NCI-H2196 treated with DMSO at 0.1 percent for 48 hours (cell line): Measurements from ENCODE around the gene SYT3.
A peak's percentile ranks its signal among the peaks of the same experiment; 100 is the strongest.

ENCODE experiments used
- DNase-seq: peaks from one replicate; lab custom pipeline; 2025; ENCODE audit not compliant: unreplicated experiment; lab: John Stamatoyannopoulos, UW

Gene SYT3, protein sequence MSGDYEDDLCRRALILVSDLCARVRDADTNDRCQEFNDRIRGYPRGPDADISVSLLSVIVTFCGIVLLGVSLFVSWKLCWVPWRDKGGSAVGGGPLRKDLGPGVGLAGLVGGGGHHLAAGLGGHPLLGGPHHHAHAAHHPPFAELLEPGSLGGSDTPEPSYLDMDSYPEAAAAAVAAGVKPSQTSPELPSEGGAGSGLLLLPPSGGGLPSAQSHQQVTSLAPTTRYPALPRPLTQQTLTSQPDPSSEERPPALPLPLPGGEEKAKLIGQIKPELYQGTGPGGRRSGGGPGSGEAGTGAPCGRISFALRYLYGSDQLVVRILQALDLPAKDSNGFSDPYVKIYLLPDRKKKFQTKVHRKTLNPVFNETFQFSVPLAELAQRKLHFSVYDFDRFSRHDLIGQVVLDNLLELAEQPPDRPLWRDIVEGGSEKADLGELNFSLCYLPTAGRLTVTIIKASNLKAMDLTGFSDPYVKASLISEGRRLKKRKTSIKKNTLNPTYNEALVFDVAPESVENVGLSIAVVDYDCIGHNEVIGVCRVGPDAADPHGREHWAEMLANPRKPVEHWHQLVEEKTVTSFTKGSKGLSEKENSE

DNA sequence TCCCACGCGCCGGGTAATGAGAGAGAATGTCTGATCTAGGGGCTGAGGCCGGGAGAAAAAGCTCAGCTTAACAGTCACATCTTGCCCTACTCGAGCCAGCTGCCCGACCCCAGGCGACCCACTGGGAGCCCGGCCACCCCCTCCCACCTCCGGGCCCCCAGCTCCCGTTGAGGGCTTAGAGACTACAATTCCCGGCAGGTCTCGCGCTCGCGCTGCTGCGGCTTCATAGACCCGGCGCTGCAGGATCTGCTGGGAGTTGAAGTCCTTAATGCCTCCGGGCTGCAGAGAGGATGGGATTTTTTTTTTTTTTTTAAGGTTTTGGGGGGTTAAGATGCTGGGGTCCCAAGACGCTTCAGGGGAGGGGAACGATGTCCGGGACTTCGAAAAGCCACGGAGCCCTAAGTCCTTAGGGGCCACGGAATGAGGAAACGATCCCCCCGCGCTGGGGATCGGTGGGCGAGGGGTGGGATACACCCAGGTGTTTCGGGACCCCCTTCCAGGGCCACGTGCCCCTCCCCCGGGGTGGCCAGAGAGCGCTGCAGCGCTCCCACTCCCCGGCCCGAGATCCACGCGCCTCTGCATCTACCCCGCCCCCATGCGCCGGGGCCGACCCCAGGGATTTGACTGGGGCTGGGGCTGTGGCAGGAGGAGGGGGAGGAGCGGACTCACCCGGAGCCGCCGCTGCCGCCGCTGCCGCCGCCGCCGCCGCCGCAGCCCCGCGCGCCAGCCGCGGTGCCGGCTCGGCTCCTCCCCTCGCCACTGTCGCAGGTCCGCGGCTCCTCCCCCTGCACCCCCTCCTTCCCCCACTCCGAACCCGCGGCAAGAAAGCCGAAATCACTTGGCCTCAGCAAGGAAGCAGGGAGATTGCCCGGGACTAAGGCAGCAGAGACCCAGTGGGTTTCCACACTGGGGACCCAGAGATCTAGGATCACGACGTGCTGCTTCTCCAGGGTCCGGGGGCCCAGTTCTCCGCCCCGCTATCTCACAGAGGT is at the start of gene SYT3:
SYT3 (minus strand) TSS at position 761 of the 992 bp plus-strand sequence. CDS start 2,470 bp downstream, outside the sequence.
- no peak for DNase-seq

DNA sequence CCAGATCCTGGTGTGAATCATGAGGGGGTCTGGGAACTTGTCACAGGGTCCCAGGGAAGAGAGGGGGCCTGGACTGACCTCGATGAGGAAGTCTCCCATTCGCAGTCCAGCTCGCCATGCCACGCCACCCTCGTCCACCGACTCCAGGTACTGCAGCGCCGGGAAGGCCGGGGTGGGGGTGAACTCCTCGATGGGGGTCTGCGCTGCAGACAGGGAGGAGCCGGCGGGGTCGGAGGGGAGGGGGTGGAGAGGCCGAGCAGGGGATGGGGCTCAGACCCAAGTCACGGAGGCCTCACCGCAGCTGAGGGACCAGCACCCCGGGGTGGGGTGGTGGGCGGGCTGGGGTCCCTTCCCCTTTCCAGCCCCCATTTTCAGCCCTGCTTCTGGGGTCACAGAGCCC is 49.1 kb upstream of the SYT3 start:
- no peak for DNase-seq

DNA sequence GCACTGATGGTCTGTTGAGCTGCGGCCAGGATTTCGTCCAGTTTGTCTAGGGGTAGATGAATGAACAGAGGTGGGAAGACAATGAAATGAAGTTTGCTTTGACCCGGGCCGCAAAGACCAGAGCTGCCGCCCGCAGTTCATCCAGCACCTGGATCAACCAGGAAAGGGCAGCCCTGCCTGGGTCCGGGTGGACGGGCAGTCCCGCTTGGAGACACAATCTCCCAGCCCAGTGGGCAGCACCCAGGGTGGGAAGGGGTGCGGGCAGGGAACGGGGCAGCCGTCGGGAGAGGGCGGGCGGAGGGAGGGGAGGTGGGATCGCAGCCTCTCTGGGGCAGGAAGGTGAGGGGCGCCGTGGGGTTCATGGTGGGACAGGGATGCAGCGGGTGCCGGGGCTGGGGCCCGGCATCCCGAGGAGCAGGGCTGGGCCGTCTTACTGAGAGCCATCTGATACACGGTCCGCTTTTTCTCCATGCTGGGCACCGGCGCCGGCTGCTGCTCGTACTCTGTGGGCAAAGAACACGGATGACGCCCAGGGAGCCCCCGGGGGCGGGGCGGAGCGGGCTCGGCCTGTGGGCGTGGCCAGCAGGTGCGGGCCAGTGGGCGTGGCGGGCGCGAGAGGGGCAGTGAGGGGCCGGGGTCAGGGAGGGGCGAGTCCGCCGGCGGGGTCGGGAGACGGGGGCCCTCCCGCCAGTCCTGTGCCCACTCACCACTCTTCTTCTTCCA is 46.8 kb upstream of the SYT3 start:
- no peak for DNase-seq

GRCh38 chr19:50679177-50680125 is 39.8 kb upstream of the SYT3 start:
- peak; percentile 79 for DNase-seq

DNA sequence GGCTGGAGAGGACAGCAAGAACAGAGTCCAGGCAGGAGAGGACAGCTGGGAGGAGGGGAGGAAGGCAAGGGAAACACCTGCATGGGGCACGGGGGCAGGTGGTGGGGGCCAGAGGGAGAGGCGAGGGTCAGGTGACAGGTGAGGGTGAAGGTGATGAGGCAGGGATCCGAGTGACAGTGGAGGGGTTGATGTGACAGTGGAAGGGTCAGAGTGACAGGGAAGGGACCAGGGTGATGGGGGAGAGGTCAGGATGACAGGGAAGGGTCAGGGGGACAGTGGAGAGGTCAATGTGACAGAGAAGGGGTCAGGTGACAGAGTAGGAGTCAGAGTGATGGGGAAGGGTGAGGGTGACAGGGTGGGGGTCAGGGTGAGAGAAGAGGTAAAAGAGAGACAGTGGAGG is 38.6 kb upstream of the SYT3 start:
- DNase-seq: no peak

DNA sequence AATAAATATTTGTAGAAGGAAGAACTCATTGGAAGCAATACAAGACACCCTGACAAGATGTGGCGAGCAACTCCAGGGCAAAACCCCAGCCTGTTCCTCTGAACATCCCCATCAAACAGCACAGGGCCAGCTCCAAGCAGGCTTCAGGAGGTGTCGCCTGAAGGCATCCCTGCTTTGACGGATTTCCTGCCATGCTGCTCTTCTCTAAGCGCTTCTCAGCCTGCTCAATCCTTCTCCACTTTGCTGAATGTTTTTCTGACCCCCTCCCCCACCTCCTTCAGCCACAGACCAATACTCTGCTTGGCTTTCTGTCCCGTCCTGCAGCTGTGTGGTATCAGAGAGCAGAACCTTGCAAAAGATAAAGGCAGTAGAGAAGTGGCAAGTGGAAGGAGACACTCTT is 38.0 kb upstream of the SYT3 start:
- DNase-seq: no peak

DNA sequence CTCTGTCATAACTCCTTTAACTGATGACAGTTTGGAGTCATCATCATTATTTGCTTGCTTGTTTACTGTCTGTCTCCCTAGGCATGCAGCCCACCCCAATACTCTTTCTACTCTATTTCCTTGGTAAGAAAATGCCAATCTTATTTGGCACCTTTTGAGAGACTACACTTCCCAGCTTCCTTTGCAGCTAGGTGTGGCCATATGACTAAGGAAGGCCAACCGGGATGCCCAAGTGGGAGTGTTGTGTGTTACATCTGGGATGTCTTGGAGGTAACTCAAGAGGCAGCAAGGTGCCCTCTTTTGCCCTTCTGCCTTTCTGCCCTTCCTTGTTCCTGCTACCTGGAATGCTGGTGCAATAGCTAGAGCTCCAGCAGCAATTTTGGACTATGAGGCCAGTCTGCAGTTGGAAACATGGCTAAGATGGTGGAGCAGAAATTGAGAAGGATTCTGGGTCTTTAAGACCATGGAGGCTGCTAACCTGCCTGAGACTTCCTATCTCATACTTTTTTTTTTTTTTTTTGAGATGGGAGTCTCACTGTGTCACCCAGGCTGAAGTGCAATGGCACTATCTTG is 37.0 kb upstream of the SYT3 start:
- no peak for DNase-seq

DNA sequence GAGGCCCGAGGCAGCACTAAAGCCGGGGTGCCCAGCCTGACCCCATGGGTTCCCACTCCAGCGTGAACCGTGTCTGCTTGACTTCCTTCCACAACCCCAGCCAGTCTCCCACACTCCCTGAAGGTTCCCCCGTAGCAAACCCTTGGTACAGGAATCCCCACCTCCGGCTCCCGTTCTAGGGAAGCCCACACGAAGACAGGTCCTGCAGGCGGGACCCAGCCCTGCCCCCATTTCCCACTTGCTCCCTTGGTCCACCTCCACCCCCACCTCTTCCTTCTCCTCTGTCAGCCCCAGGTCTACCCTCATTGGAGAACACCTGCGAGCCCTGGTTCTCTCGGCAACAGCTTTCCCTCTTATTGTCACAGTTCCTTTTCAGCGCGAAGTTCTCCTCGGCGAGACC is 33.4 kb upstream of the SYT3 start:
- DNase-seq: no peak

- DNase-seq: no peak
These were observed 30.4 kb upstream of the SYT3 start for GRCh38 chr19:50670102-50670380.

GRCh38 chr19:50669302-50670101 is 29.8 kb upstream of the SYT3 start:
- no peak for DNase-seq

DNA sequence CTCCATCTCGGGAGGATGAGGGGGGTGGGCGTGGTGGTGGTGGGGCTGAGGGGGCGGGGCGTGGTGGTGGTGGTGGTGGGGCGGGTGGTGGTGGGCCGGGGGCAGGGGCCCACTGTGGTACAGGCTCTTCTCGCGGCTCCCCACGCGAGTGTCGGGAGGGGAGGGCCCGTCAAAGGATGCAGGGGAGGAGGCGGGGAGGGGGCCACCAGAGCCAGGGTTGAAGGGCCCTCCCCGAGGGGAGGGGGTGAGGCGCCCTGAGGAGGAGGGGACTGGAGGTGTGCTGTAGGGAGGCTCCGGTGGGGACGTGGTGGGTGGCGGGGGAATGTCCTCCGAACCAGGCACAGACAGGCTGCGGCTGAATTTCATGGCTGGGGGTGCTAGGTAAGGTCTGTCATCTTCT is 29.2 kb upstream of the SYT3 start:
- no peak for DNase-seq

DNA sequence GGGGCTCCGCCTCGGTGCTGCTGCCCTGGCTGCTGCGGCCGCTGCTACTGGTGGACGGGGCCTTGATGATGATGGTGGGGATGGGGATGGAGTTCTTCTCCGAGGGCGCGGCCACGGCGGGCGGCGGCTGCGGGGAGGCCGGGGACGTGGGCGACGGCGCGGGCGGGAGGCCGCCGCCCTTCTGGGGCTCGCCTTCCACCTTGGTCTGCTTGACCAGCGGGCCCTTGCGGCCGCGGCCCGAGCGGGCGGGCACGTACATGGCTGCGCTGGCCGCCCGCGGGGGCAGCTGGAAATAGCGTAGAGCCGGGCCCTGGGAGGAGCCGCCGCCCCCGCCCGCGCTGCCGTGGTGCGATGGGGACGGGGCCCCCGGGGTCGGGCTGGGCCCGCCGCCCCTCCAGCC is 28.7 kb upstream of the SYT3 start:
- DNase-seq: no peak

DNA sequence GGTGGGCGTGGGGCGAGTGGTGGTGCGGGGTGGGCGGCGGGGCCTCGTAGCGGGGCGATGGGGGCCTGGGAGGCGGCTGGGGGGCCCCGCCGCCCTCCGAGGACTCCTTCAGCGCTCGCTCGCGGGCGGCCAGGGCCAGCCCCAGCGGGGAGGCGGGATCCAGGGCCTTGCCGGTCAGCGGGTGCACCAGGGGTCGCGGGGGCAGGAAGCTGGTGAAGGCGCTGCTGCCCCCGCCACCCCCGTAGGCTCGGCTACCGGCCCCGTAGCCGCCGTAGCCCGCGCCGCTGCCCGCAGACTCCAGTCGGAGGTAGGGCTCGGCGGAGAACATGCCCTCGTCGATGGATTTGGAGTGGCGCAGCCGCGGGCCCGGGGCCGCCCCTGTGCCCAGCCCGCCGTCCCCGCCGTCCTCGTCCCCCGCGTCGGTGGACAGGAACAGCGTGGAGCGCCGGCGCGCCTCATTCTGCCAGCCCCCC is 28.1 kb upstream of the SYT3 start:
- DNase-seq: no peak

- no peak for DNase-seq
These were observed 27.6 kb upstream of the SYT3 start for GRCh38 chr19:50667177-50667758.

DNA sequence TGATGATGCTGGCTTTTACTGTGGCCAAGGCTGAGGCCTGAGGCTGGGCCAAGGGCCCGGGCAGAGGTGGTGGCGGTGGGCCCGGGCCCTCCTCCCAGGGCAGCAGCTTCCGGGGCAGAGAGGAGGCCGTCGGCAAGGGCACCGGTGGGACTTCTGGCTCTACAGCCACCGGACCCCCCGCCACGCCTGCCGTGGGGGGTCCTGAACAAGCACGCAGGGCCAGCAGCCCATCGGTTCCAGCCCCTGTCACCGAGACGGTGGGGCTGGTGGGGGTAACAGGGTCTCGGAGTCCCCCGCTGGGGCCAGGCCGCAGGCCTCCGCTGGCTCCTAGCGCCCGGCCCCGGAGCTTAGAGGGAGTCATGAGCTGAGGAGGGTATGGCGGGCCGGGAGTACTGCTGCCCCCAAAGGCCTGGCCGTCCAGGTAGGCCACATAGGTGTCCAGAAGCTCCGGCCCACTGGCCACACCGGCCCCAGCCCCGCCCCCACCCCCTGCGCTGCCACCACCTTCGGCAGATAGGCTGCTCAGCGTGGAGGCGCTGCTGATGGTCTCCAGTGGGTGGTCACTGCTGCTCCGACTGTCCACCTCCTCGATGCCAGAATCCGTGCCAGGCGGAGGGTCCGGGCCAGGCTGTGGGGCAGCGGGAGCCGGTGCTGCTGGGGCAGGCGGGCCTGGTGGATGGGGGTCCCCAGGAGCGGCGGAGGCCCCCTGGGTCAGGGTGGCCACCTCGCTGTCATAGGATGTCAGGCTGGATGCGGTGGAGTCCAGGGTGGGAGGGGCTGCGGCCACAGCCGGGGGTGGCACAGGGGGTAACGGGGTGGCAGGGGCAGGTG is 26.9 kb upstream of the SYT3 start:
- no peak for DNase-seq

GRCh38 chr19:50664204-50664603 is 24.5 kb upstream of the SYT3 start:
- DNase-seq: no peak

- DNase-seq: no peak
These were observed 23.8 kb upstream of the SYT3 start for GRCh38 chr19:50663482-50663790.
